OCI-LY1 (cell line): Measurements from ENCODE around the gene XPO5.
A peak's percentile ranks its signal among the peaks of the same experiment; 100 is the strongest.

ENCODE experiments used
- H2AFZ ChIP-seq: fragments of 200-600 bp; sonication (generic), shearing (Covaris generic); 2 replicates; pipeline ENCODE4 v1.6.0; 2014; ENCODE audit warnings: antibody characterized with exemption, mild to moderate bottlenecking, low read length
- H3F3A ChIP-seq: fragments of 200-600 bp; sonication (generic), shearing (Covaris generic); 2 replicates; pipeline ENCODE4 v1.6.0; 2014; ENCODE audit warnings: mild to moderate bottlenecking, antibody characterized with exemption, low read length, moderate library complexity; ENCODE audit not compliant: insufficient read depth
- H3K27ac ChIP-seq: fragments of 200-600 bp; sonication (generic); 2 replicates; pipeline ENCODE4 v1.5.1; 2014; ENCODE audit warnings: low read length, mixed run types, mild to moderate bottlenecking, low read depth; ENCODE audit not compliant: poor library complexity, severe bottlenecking
- H3K27me3 ChIP-seq: fragments of 200-600 bp; sonication (generic); 2 replicates; pipeline ENCODE4 v1.6.0; 2014; ENCODE audit warnings: antibody characterized with exemption, mild to moderate bottlenecking, low read length, moderate library complexity; ENCODE audit not compliant: insufficient read depth
- H3K36me3 ChIP-seq: fragments of 200-600 bp; sonication (generic); 2 replicates; pipeline ENCODE4 v1.6.1; 2014; ENCODE audit warnings: mild to moderate bottlenecking, antibody characterized with exemption, low read length, moderate library complexity, mixed read lengths; ENCODE audit not compliant: insufficient read depth
- H3K4me1 ChIP-seq: fragments of 200-600 bp; sonication (generic); 2 replicates; pipeline ENCODE4 v1.5.1; 2014; ENCODE audit warnings: mild to moderate bottlenecking, low read length, moderate library complexity; ENCODE audit not compliant: insufficient read depth, severe bottlenecking
- H3K4me2 ChIP-seq: fragments of 200-600 bp; sonication (generic), shearing (Covaris generic); 2 replicates; pipeline ENCODE4 v1.6.1; 2014; ENCODE audit warnings: low read length
- H3K4me3 ChIP-seq: fragments of 200-600 bp; sonication (generic); 2 replicates; pipeline ENCODE4 v1.5.1; 2014; ENCODE audit warnings: low read length, low read depth, mild to moderate bottlenecking, mixed read lengths; ENCODE audit not compliant: poor library complexity, severe bottlenecking
- H3K79me2 ChIP-seq: fragments of 200-600 bp; shearing (Covaris generic); 2 replicates; pipeline ENCODE4 v1.6.1; 2016; ENCODE audit warnings: mixed run types, low read length, mixed read lengths; ENCODE audit not compliant: insufficient read depth
- H3K9ac ChIP-seq: fragments of 200-600 bp; sonication (generic), shearing (Covaris generic); 2 replicates; pipeline ENCODE4 v1.6.1; 2014; ENCODE audit warnings: mild to moderate bottlenecking, low read length, mixed read lengths
- H3K9me2 ChIP-seq: fragments of 200-600 bp; sonication (generic), shearing (Covaris generic); 2 replicates; pipeline ENCODE4 v1.6.1; 2014; ENCODE audit warnings: low read depth, mild to moderate bottlenecking, low read length, mixed read lengths
- H3K9me3 ChIP-seq: fragments of 200-600 bp; shearing (Covaris generic); 2 replicates; pipeline ENCODE4 v1.6.1; 2014; ENCODE audit warnings: low read length, mixed read lengths
- H4K20me1 ChIP-seq: fragments of 200-600 bp; sonication (generic), shearing (Covaris generic); 2 replicates; pipeline ENCODE4 v1.6.0; 2016; ENCODE audit warnings: mild to moderate bottlenecking, low read length; ENCODE audit not compliant: insufficient read depth
- CTCF ChIP-seq: fragments of 200-600 bp; sonication (generic), shearing (Covaris generic); IDR thresholded peaks from 2 replicates; pipeline ENCODE4 v1.5.1; 2017; ENCODE audit warnings: mild to moderate bottlenecking, antibody characterized with exemption, low read length, moderate library complexity, mixed read lengths
- EZH2 ChIP-seq: fragments of 200-600 bp; sonication (generic), shearing (Covaris generic); IDR thresholded peaks from 2 replicates; pipeline ENCODE4 v1.8.0; 2017; ENCODE audit warnings: borderline replicate concordance, mixed run types, mild to moderate bottlenecking, antibody characterized with exemption, low read length, moderate library complexity, mixed read lengths

XPO5 gene

GRCh38 chr6:43496370-43497128 lies 79.3 kb downstream of the XPO5 start:
- Histone ChIP-seq H3K9me3 (no peaks in the 10 kb centered on the region), H3K79me2 (no peaks in the 10 kb centered on the region), H3K36me3 (peaks cover 21% of the 10 kb centered on the region; the same call in 1 of the 2 replicates), H3F3A (no peaks in the 10 kb centered on the region), H3K4me2 (no peak overlapping the region), H2AFZ (no peak overlapping the region), H3K27me3 (no peaks in the 10 kb centered on the region), H4K20me1 (no peaks in the 10 kb centered on the region), H3K4me1 (peaks cover 6% of the 10 kb centered on the region), H3K4me3 (no peak overlapping the region), H3K27ac (no peak overlapping the region), H3K9ac (no peak overlapping the region), H3K9me2 (no peaks in the 10 kb centered on the region)
- peak; percentile 47 for TF ChIP-seq CTCF
- TF ChIP-seq EZH2, result no peak

GRCh38 chr6:43495409-43495941 lies 80.4 kb downstream of the XPO5 start:
- no peak for TF ChIP-seq CTCF
- no peak for TF ChIP-seq EZH2
- no peak overlapping the region for H3K4me2 ChIP-seq

GRCh38 chr6:43494766-43495165 lies 81.1 kb downstream of the XPO5 start:
- Histone ChIP-seq H3K79me2 (no peaks in the 10 kb centered on the region), H3K4me2 (no peak overlapping the region), H3K9me3 (no peaks in the 10 kb centered on the region), H3K9me2 (no peaks in the 10 kb centered on the region), H3K27me3 (no peaks in the 10 kb centered on the region), H3K9ac (no peak overlapping the region), H4K20me1 (no peaks in the 10 kb centered on the region), H3K4me3 (no peak overlapping the region), H3K27ac (no peak overlapping the region), H3K4me1 (peaks cover 6% of the 10 kb centered on the region), H3F3A (no peaks in the 10 kb centered on the region), H2AFZ (no peak overlapping the region), H3K36me3 (peaks cover 12% of the 10 kb centered on the region; the same call in 1 of the 2 replicates)
- TF ChIP-seq EZH2 (no peak), CTCF (no peak)

More at GRCh38 chr6:43495409-43495941, 80.4 kb downstream of the XPO5 start:
- Histone ChIP-seq H3K9me2 (no peaks in the 10 kb centered on the region), H2AFZ (no peak overlapping the region), H3K9ac (no peak overlapping the region), H3K79me2 (no peaks in the 10 kb centered on the region), H3K9me3 (no peaks in the 10 kb centered on the region), H3K4me3 (no peak overlapping the region), H3K4me1 (peaks cover 6% of the 10 kb centered on the region), H3K27me3 (no peaks in the 10 kb centered on the region), H3F3A (no peaks in the 10 kb centered on the region), H4K20me1 (no peaks in the 10 kb centered on the region), H3K36me3 (peaks cover 15% of the 10 kb centered on the region; the same call in 1 of the 2 replicates), H3K27ac (no peak overlapping the region)
